MCF 10A (cell line): ENCODE results near the gene DPT. TPM values are rescaled to one million over a fixed set of nuclear protein-coding genes. Genes with fewer than 3 reads are reported as not detected.

Experiments used
- BruUV-seq: library from RNA; stranded (reverse); fragments of 400-500 nt; replicated peaks from 2 replicates; lab custom pipeline; 2021; lab: Mats Ljungman, UMichigan
- CTCF ChIA-PET: fragments of 300-600 bp; sonication (Branson Sonifier 250); formaldehyde crosslinking; extraction: SDS; loops from one replicate; lab custom pipeline; 2021; ENCODE audit warnings: antibody characterized with exemption, inconsistent platforms; lab: Yijun Ruan, JAX
- POLR2A ChIA-PET: fragments of 300-600, 350-650 bp; sonication (Branson Sonifier 250); formaldehyde crosslinking; extraction: SDS; loops from one replicate; lab custom pipeline; 2020; ENCODE audit warnings: antibody characterized with exemption, inconsistent platforms; lab: Yijun Ruan, JAX
- DNase-seq: peaks from one replicate; pipeline ENCODE4 v3.0.0-alpha.2; 2018; ENCODE audit not compliant: unreplicated experiment
- H3K27ac Mint-ChIP-seq: one replicate; pipeline ENCODE4 v1.8.0; 2022; ENCODE audit warnings: mild to moderate bottlenecking, low read depth, mixed read lengths; ENCODE audit not compliant: unreplicated experiment
- H3K27me3 Mint-ChIP-seq: one replicate; pipeline ENCODE4 v1.8.0; 2022; ENCODE audit warnings: mixed read lengths; ENCODE audit not compliant: insufficient read depth, unreplicated experiment
- H3K36me3 Mint-ChIP-seq: one replicate; pipeline ENCODE4 v1.8.0; 2022; ENCODE audit warnings: mild to moderate bottlenecking, moderate library complexity, mixed read lengths; ENCODE audit not compliant: insufficient read depth, unreplicated experiment
- H3K4me1 Mint-ChIP-seq: one replicate; pipeline ENCODE4 v1.8.0; 2022; ENCODE audit warnings: mixed read lengths; ENCODE audit not compliant: insufficient read depth, unreplicated experiment
- H3K4me3 Mint-ChIP-seq: one replicate; pipeline ENCODE4 v1.8.0; 2022; ENCODE audit warnings: mild to moderate bottlenecking, moderate library complexity, mixed read lengths; ENCODE audit not compliant: unreplicated experiment
- H3K9me3 Mint-ChIP-seq: one replicate; pipeline ENCODE4 v1.8.0; 2022; ENCODE audit warnings: mixed read lengths; ENCODE audit not compliant: unreplicated experiment
- intact Hi-C: fragments of 100-400 bp; cut with micrococcal nuclease; formaldehyde crosslinking; loops from 2 replicates; pipeline ENCODE4 v1.14.1; 2022
- total RNA-seq: library from RNA; stranded (reverse); gene quantifications from 2 replicates; pipeline ENCODE4 v1.2.3, GENCODE V29; 2022
- TF ChIP-seq, protein P1 (sequence below): fragments of 200-600 bp; IDR thresholded peaks from one replicate; pipeline ENCODE4 v1.8.0; 2022; ENCODE audit warnings: antibody characterized with exemption, mild to moderate bottlenecking; ENCODE audit not compliant: unreplicated experiment

Gene DPT
- total RNA-seq, 1 experiment from 2014 or later, result 1.9 TPM

DNA sequence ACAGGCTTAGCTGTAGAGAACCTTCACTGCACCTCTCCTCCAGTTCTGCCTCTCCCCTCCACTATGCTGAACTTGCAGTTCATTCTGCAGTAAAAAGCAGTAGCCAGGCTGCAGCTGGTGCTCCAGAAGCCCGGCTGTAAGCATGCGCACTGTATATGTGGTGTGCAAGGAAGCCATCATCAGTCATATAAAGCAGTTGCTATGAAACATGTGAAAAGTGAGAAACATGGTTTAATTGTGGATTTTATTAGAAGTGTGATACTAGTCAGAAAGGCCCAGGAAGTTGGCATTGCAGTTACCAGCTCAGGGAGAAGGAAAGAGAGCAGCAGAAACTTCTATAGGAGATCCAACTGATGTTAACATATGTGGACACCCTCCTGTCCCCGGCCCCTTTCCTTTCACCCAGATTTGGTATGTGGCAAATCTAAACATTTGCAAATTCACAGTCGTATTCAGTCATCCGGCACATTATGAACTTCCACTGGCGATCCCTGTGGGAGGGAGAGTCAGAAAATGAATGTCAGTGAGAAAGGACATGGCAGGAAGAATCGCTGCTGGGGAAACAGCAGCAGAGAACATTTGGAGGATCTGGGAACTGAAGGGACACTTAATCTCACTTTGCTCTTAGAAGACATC lies 32.8 kb downstream of the DPT start:
- no peak for DNase-seq
- intact Hi-C loops, result no loop called here
- Mint-ChIP-seq H3K9me3 (no peaks in the 10 kb centered on the region), H3K36me3 (no peaks in the 10 kb centered on the region), H3K27ac (no peak overlapping the region), H3K4me1 (no peaks in the 10 kb centered on the region), H3K4me3 (no peak overlapping the region), H3K27me3 (no peaks in the 10 kb centered on the region)
- CTCF ChIA-PET, result interaction anchor here (0.6 kb wide), 1 partner anchor 416 kb away, joined by 5 read pairs; no protein-coding TSS in a partner anchor
- TF ChIP-seq, protein P1, sequence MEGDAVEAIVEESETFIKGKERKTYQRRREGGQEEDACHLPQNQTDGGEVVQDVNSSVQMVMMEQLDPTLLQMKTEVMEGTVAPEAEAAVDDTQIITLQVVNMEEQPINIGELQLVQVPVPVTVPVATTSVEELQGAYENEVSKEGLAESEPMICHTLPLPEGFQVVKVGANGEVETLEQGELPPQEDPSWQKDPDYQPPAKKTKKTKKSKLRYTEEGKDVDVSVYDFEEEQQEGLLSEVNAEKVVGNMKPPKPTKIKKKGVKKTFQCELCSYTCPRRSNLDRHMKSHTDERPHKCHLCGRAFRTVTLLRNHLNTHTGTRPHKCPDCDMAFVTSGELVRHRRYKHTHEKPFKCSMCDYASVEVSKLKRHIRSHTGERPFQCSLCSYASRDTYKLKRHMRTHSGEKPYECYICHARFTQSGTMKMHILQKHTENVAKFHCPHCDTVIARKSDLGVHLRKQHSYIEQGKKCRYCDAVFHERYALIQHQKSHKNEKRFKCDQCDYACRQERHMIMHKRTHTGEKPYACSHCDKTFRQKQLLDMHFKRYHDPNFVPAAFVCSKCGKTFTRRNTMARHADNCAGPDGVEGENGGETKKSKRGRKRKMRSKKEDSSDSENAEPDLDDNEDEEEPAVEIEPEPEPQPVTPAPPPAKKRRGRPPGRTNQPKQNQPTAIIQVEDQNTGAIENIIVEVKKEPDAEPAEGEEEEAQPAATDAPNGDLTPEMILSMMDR, result no peak
- POLR2A ChIA-PET, result interaction anchor here (0.7 to 1.1 kb wide), 2 partner anchors 9 to 64 kb away, joined by 3 read pairs; no protein-coding TSS in a partner anchor
- no TSS peak for BruUV-seq

GRCh38 chr1:168693872-168694238 lies 35.2 kb downstream of the DPT start:
- H3K4me1 Mint-ChIP-seq, result peaks cover 11% of the 10 kb centered on the region
- no peaks in the 10 kb centered on the region for H3K9me3 Mint-ChIP-seq
- no peak overlapping the region for H3K27ac Mint-ChIP-seq

GRCh38 chr1:168693197-168693871 lies 35.7 kb downstream of the DPT start:
- TF ChIP-seq, protein P1, result no peak
- POLR2A ChIA-PET, result no interaction called here
- BruUV-seq, result no TSS peak
- intact Hi-C loops, result no loop called here
- no peaks in the 10 kb centered on the region for H3K9me3 Mint-ChIP-seq
- CTCF ChIA-PET, result no interaction called here
- H3K36me3 Mint-ChIP-seq, result no peaks in the 10 kb centered on the region
- peaks cover 11% of the 10 kb centered on the region for H3K4me1 Mint-ChIP-seq
- H3K27ac Mint-ChIP-seq, result no peak overlapping the region
- no peak for DNase-seq
- no peak overlapping the region for H3K4me3 Mint-ChIP-seq
- H3K27me3 Mint-ChIP-seq, result no peaks in the 10 kb centered on the region

More at GRCh38 chr1:168693872-168694238, 35.2 kb downstream of the DPT start:
- TF ChIP-seq, protein P1, result no peak
- ChIA-PET POLR2A (no interaction called here), CTCF (no interaction called here)
- no peak for DNase-seq
- intact Hi-C loops, result no loop called here
- Mint-ChIP-seq H3K4me3 (no peak overlapping the region), H3K27me3 (no peaks in the 10 kb centered on the region), H3K36me3 (no peaks in the 10 kb centered on the region)
- BruUV-seq, result no TSS peak

DNA sequence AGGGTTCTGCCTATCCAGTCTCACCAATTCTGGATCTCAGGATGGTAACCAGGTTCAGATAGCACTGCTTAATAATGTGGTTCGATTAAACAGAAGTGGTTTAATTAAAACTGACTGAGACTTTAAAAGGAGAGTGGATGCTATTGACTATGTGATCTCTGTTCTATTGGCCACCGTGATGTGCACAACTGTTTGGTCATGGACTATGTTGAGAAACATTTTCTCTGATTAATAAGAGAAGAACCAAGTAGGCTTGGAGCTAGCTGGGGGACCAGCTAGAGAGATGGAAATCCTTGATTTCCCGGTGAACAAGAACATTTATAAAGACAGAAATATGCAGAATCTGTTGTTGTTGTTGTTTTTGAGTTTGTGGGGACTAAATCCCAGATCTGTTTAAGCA lies 36.5 kb downstream of the DPT start:
- no TSS peak for BruUV-seq
- no peak for DNase-seq
- Mint-ChIP-seq H3K9me3 (no peaks in the 10 kb centered on the region), H3K27me3 (no peaks in the 10 kb centered on the region), H3K4me3 (no peak overlapping the region), H3K27ac (no peak overlapping the region), H3K4me1 (peaks cover 11% of the 10 kb centered on the region), H3K36me3 (no peaks in the 10 kb centered on the region)
- TF ChIP-seq, protein P1, result no peak
- POLR2A ChIA-PET, result no interaction called here
- CTCF ChIA-PET, result no interaction called here
- intact Hi-C loops, result no loop called here
